Fibroblast of gingiva (primary cell): ENCODE data around the gene NQO1.
A peak's percentile ranks its signal among the peaks of the same experiment; 100 is the strongest.
"Not testable (repeated sequence)": the region's sequence is repeated elsewhere in the genome, so short reads cannot be mapped to it uniquely, and the experiment has no call there.

Source experiments
- DNase-seq: peaks from one replicate; pipeline ENCODE4 v3.0.0-alpha.2; 2011; ENCODE audit warnings: low read depth

Gene NQO1

DNA sequence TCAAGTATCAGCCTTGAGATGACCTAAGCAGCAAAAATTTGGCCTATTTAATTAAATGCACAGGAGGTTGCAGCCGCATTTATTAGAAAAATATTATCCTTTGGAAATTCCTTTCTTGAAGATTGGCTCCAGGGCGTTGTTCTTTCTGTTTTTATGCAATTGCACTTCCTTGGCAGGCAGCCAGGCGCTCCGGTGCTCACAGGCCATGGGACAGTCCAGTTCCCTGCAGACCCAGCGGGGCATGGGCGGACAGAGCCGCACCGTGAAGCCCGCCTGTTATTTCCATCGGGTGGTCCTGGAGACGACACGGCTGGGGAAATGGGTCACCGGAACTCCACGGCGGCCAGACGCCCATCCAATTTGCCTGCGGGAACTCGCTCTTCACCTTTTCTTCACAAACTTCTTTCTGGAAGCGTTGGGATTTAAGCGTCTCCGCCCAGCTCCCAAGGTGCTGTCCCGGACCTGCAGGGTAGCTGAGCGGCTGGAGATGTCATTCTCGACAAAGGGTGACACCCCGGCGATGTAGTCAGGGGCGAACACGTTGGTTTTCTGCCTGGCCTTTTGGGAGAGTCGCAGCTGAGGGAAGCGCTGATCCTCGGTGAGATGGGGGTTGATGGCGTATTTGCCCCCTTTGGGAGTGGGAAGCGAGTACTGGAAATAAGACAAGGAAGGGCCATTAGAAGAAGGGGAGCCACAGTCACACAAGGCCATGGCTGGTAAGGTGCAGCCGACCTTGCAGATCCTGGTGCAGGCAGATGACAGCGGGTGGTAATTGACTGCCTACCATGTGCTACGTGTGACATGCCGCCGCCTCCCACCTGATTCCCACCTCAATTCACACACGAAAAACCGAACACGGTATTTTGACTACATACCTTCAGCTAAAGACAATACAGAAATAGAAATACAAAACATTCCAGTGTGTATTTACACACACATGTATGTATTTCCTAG, 15.9 kb upstream of the NQO1 start:
- DNase-seq = peak; percentile 68

DNA sequence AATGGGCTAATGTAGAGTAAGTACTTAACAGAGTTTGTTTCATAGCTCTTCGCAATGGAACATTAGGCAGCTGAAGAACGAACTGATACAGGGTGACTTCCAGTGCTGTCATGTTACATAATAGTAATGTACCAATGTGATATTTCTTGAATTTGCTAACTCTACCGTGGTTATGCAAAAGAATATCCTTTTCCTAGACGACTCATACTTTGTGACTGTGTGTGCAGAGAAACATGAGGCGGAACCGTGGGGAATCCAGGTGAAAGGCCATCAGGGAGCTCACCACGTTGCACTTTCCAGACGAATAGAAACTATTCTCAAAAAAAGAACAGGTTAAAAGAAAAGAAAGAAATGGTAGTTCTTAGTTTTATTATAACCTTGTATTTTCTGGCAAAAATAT, 15.2 kb upstream of the NQO1 start:
- DNase-seq = peak; percentile 51

DNA sequence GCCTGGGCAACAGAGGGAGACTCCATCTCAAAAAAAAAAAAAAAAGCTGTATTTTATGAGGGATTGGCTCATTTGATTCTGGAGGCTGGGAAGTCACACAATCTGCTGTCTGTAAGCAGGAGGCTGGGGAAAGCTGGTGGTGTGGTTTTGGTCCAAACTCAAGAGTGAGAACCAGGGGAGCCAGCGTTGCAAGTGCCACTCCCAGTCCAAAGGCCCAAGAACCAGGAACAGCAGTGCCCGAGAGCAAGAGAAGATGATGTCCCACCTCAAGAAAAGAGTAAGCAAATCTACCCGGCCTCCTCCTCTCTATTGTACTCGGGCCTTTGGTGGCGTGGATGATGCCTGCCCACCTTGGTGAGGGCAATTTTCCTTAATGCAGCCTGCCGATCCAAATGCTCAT, 5.7 kb upstream of the NQO1 start:
- no peak for DNase-seq

DNA sequence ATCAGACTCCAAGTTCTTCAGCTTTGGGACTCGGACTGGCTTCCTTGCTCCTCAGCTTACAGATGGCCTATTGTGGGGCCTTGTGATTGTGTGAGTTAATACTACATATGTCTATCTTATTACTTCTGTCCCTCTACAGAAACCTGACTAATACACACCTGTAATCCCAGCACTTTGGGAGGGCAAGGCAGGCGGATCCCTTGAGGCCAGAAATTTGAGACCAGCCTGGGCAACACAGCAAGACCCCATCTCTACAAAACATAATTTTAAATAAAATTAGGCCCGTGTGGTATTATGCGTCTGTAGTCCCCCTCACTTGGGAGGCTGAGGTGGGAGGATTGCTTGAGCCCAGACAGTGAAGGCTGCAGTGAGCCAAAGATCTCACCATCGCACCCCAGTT, 4.9 kb upstream of the NQO1 start:
- DNase-seq = not testable (repeated sequence)

DNA sequence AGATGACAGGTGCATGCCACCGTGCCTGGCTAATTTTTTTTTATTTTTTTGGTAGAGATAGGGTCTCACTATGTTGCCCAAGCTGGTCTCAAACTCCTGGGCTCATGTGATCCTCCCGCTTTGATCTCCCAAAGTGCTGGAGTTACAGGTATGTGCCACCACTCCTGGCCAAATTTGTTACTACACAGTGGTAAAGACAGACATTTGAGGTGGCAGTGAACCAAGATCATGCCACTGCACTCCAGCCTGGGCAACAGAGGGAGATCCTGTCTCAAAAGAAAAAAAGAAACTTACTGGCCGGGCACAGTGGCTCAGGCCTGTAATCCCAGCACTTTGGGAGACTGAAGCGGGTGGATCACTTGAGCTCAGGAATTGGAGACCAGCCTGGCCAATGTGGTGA, 2.7 kb upstream of the NQO1 start:
- DNase-seq = not testable (repeated sequence)

DNA sequence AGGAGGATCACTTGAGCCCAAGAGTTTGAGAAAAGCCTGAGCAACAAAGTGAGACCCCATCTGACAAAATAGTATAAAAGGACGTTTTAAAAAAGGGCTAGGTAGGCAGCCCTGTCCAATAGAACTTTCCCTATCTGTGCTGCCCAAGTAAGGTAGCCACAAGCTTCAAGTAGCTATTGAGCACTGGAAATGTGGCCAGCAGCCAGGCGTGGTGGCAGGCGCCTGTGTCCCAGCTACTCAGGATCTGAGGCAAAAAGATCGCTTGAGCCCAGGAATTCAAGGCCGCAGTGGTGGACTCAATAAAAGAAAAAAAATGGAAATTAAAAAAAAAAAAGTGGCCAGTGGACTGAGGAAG, 1.5 kb upstream of the NQO1 start:
- no peak for DNase-seq

DNA sequence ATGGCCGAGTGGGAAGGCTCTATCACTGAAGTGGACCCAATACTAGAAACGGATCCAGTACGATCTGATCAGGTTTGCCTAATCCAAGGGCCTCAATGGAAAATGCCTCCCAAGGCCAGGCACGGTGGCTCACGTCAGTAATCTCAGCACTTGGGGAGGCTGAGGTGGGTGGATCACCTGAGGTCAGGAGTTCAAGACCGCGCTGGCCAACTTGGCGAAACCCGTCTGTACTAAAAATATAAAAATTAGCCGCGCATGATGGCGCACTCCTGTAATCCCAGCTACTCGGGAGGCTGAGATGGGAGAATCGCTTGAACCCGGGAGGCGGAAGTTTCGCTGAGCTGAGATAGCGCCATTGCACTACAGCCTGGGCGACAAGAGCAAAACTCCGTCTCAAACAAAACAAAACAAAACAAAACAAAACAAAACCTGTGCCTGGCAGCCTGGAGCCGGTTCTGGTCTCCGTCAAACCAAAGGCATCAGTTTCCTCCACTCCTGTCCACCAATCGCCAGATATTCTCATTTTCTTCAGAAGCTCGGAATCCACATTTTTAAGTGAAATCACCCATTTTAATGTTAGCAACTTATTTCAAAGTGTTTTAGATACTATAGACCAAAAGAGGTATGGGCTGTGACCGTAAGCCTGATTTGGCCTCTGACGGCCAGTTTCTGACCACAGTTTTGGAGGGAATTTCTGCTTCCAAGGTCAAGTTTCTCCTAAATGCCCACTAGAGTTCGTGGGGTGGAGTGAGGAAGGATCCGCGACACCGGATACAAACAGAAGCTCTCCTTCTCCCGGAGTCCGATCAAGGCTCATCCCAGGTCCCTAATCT, 664 bp downstream of the NQO1 start:
- peak; percentile 52 for DNase-seq

DNA sequence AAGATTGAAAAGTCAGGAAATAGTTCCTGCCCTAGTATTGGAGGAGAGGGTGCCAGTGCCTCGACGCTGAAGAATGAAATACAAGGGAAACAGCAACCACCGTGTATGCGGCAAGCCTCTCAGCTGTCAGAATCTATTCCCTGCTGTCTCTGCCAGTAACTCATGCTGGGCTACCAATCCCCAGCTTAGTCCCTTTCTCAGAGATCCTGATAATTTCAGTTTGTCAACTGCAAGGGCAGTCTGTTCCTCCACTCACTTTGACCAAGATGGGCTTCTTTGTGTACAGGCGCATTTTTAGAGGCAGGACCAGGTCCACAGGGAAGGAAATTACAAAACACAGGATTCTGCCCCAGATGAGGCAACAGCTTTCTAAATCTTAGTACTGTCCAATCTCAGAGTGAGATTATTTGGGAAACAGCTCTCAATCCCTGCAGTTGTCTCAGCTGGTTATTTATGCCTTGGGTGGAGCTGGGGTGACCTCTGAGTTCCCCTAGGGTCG, 1.3 kb downstream of the NQO1 start:
- DNase-seq = no peak

DNA sequence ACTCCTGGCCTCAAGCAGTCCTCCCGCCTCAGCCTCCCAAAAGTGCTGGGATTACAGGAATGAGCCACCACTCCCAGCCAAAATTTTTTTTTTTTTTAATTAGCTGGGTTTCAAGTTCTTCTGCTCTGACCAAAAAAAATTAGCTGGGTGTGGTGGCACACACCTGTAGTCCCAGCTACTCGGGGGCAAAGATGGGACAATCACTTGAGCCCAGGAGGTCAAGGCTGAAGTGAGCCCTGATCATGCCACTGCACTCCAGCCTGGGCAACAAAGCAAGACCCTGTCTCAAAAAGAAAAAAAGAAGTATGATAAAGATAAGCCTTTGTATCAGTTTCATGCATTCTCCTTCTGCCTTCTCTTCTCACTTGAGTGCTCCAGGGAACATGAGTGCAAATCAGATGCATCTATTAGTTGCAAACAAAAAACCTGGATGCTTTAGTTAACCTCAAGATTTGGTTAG, 1.9 kb downstream of the NQO1 start:
- no peak for DNase-seq

DNA sequence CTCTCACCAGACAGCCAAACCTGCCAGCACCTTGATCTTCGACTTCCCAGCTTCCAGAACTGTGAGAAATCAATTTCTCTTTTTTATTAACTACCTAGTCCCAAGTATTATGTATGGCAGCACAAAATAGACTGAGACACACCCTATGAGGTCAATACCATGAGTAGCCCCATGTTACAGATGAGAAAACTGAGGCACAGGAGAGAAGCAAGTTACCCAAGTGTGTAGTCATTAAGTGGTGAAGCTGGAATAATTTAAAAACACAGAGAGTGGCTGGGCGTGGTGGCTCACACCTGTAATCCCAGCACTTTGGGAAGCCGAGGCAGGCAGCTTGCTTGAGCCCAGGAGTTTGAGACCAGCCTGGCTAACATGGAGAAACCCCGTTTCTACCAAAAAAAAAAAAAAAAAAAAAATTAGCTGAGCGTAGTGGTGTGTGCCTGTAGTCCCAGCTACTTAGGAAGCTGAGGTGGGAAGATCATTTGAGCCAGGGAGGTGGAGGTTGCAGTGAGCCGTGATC, 4.9 kb downstream of the NQO1 start:
- no peak for DNase-seq

DNA sequence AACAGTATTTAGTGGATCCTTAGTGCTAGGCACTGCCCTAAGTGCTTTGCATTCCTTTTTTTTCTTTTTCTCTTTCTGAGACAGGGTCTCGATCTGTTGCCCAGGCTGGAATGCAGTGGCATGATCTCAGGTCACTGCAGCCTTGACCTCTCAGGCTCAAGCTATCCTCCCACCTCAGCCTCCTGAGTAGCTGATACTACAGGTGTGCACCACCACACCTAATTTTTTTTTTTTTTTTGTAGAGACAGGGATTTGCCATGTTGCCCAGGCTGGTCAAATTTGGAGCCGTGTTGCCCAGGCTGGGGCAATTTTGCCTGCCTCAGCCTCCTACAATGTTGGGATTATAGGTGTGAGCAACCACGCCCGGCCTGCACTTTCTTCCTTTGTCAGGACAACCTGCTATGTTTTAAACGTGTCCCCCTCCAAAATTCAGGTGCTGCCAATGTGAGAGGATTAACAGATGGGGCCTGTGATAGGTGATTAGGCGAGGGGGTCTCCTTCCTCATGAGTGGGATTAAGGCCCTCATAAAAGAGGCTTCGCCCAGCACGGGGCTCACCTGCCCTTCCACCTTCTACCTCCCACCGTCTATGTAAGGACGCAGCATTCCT, 5.4 kb downstream of the NQO1 start:
- DNase-seq = no peak

DNA sequence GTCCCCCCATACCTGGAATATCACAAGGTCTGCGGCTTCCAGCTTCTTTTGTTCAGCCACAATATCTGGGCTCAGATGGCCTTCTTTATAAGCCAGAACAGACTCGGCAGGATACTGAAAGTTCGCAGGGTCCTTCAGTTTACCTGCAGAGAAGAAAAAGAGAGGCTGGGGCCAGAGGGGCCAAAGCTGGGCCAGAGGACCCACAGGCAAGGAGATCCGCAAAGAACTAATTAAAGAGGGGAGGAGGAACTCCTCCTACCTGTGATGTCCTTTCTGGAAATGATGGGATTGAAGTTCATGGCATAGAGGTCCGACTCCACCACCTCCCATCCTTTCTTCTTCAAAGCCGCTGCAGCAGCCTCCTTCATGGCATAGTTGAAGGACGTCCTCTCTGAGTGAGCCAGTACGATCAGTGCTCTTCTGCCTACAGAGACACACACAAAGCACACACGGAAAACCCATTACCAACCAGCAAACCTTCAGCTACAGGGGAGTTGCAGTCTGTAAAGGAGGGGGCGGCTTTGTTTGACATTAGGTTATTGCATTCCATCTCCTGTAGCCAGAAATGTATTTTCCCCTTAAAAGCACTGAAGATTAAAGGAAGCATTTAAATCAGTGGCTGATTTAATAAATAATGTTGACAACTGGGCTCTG, 8.1 kb downstream of the NQO1 start:
- no peak for DNase-seq

DNA sequence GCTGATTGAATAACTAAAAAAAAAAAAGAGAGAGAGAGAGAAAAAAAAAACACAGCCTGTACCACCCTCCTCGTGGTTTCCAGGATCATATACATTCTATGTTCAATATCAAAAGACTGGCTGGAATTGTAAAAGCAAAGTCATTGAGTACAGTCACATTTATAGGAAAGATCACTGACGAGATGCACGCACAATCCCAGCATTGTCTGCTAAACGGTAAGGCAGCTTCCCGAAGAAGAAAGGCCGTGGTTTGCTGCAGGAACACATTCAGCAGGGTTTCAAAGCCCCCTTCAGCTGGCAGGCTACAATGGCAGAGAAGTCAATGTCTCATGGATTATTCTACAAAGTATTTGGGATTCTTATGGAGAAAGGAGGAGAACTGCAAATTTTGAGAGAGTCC, 9.3 kb downstream of the NQO1 start:
- no peak for DNase-seq

DNA sequence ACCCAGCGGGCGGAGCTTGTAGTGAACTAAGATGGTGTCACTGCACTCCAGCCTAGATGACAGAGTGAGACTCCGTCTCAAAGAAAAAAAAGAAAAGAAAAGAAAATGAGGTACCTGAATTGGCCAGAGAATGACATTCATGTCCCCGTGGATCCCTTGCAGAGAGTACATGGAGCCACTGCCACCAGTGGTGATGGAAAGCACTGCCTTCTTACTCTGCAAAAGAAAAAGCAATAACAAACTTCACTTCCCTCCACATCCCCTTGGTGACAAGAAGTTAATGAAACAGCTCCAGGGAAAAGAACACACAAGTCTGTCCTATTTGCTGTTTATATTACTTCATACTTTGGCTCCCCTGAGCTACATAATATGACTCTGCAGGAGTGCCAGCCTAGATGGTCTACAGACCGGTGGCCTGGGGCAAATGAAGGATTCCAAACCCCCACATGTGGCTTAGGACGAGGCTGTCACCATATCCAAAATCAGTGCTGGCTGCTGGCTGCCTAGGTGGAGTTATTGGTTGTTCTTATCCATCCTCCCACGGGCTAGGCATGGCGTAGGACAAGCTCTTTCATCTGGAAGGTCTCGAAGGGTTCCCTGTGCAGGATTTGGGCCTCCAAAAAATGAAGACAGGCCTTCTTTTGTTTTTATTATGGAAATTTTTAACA, 13.3 kb downstream of the NQO1 start:
- no peak for DNase-seq

DNA sequence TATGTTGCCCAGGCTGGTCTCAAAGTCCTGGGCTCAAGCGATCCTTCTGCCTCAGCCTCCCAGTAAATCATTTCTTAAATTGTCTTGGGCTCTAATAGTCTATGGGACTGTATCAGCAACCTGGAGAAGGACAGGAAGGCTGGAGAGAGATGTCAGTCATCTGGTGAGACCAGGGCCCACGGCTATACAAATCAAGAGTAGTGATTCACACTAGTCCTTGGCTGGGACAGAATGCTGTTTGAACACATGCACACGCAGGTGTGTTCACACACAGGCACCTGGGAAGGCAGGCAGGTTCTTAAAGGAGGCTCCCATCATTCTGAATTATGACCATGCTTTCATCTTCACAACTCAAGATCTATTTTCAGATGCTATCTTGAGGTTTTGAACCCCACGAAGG, 14.1 kb downstream of the NQO1 start:
- no peak for DNase-seq

DNA sequence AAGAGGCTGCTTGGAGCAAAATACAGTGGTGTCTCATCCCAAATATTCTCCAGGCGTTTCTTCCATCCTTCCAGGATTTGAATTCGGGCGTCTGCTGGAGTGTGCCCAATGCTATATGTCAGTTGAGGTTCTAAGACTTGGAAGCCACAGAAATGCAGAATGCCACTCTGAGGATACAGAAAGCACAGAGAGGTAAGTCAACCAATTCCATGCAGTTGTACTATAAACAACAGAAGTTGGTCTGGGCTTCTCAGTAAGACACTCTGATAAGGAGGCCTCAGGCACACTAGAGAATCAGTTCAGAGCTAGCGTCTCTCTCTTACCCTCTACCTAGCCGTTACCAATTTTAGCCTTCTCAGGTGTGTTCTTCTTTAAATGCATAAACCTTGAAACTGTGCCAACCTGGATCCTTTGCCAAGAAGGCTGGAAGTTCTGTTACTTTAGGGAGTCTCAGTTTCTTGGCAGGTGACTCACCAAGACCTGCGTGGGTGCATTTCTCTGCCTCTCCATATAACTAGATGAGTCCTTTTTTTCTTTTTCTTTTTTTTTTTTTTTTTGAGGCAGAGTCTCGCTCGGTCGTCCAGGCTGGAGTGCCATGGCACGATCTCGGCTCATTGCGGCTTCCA, 15.1 kb downstream of the NQO1 start:
- DNase-seq = no peak

DNA sequence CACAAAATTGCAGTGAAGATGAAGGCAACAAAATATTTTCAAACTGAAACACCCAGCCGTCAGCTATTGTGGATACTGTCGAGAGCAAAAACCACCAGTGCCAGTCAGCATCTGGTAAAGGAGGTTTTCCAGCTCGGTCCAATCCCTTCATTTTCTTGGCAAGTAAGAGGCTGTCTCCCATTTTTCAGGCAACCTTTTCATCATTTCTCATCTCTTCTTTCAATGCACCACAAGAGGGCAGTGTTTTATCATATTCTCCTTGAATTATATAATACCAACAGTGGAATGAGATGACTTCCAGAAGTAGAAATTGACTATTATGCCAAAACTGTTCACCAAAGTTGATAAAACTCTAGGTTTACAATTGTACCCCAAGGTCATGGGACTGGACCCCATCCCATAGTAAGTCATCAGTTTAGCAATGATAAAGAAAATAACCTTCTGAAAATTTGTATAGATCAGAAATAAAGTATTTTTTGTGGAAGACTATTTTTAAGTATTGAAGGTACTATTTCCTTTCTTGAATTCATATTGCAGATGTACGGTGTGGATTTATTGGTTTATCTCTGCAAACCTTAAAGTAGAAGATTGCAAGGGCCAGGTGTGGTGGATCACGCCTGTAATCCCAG, 16.8 kb downstream of the NQO1 start:
- DNase-seq = peak; percentile 49

DNA sequence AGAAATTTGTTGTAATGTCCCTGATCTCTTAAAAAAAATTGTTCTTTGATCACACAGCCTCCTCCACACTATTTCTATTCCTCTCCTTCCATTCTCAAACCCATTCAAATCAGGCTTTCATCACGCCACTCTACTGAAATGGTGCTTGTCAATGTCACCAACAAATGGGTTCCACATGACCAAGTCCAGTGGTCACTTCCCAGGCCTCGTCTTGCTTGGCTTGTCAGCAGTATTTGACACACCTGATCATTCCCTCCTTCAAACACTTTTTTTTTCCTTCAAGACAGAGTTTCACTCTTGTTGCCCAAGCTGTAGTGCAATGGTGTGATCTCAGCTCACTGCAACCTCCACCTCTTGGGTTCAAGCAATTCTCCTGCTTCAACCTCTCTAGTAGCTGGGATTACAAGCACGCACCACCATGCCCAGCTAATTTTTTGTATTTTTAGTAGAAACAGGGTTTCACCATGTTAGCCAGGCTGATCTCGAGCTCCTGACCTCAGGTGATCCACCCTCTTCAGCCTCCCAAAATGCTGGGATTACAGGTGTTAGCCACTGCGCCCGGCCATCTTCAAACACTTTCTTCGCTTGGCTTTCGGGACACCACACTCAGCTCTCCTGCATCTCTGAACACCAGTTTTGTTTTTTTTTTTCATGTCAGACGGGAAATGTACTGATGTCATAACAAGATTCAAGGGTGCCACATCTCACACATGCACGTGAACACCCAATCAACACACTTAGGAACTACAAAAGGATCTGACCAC, 18.3 kb downstream of the NQO1 start:
- peak; percentile 11 for DNase-seq

DNA sequence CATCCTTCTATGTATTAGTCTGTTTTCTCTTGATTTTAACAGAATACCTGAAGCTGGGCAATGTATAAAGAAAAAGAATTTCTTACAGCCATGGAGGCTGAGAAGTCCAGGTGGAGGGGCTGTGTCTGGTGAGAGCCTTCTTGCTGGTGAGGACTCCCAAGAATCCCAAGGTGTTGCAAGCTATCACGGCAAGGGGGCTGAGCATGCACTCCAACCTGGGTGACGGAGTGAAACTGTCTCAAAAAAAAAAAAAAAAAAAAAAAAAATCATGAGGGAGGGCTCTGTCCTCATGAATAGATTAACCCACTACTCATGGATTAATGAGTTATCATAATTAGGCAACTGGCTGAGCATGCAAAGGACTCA, 19.4 kb downstream of the NQO1 start:
- DNase-seq = no peak
